Retina (tissue), 1 donor: ENCODE measurements around the gene CABLES2.

Experiments
- DNase-seq: peaks from one replicate; pipeline ENCODE4 v3.0.0-alpha.2; 2016

The CABLES2 gene

DNA sequence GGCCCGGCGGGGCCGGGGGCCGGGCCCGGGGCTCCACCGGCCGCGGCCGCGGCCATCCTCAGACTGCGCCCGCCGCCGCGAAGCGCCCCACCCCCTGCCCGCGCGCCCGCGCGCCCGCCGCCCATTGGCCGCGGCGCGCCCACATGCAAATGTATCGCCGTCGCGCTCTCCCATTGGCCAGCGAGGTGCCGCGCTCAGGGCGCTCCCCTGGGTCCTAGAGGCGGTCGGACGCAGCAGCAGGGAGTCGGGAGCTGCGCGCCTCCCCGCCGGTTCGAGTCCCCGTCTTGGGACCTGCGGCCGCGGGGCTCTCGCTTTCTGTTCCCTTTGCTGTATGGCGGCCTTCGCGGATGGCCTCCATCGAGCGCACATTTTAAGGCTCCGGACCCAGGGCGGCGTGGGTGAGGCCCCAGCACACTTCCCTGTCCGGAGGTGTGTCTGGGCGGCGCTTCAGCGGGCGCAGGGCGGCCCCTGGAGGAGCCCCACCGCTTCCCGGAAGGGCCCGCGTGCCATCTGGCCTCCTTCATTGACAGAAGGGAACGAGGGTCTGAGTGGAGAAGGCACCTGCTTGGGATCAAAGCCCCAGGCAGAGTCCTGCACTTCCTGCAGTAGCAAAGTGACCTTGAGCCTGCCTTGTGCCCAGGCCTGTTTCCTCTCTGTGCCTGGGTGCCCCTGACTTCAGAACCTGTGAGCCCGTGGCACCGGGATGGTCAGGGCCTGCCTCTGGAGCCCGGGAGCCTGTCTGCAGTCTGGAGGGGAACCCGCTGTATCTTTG is at the start of gene CABLES2:
TSS of gene CABLES2 (minus strand) at position 65 of the 772 bp plus-strand sequence. CDS start at position 56, 9 bp downstream.
- peak; percentile 91 for DNase-seq

DNA sequence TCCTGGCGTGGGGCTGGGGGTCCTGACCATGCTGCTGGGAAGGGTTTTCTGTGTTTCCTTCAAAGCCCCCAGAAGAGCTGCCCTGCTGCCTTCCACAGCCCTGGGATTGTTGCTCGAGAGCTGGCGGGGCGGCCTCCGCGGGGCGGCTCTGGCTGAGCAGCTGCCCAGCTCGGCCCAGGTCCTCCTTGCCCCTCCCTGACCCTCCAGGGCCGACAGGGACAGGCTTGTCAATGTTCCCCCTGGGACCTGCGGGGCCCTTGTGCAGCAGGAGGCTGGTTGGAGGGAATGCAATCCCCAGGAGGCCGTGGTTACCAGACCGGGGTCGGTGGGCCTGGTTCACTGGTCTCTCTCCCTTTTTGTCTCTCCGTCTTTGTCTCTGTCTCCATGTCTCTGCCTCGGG is 48.8 kb upstream of the CABLES2 start:
- no peak for DNase-seq

GRCh38 chr20:62454904-62455636 is 48.0 kb upstream of the CABLES2 start:
- no peak for DNase-seq

GRCh38 chr20:62453186-62453808 is 46.2 kb upstream of the CABLES2 start:
- no peak for DNase-seq

GRCh38 chr20:62452475-62453095 is 45.5 kb upstream of the CABLES2 start:
- DNase-seq, result no peak

- DNase-seq, result no peak
These were observed 44.9 kb upstream of the CABLES2 start for GRCh38 chr20:62451970-62452369.

DNA sequence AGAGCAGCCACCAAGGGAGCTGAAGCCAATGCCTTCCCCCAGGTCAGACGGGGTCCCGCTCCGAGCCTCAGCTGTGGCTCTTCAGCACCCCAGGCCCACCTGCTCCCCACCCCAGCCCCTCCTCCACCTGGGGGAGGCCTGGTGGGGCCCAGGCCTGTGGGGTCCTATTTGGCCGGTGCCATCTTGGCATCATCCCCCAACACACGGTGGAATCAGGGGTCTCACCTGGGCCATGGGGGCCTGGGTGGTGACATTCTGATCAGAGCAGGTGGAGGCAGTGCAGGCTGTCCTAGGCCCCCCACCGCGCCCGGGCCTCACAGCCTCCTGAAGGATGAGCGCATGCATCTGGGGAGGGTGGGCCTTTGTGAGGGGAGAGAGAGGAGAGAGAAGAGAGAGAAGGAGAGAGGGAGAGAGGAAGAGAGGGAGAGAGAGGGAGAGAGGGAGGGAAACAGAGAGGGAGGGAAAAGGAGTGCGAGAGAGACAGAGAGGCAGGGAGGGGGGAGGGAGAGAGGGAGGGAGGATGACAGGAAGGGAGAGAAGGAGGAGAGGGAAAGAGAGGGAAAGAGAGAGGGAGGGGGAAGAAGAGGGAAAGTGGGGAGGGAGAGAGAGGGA is 44.2 kb upstream of the CABLES2 start:
- no peak for DNase-seq

DNA sequence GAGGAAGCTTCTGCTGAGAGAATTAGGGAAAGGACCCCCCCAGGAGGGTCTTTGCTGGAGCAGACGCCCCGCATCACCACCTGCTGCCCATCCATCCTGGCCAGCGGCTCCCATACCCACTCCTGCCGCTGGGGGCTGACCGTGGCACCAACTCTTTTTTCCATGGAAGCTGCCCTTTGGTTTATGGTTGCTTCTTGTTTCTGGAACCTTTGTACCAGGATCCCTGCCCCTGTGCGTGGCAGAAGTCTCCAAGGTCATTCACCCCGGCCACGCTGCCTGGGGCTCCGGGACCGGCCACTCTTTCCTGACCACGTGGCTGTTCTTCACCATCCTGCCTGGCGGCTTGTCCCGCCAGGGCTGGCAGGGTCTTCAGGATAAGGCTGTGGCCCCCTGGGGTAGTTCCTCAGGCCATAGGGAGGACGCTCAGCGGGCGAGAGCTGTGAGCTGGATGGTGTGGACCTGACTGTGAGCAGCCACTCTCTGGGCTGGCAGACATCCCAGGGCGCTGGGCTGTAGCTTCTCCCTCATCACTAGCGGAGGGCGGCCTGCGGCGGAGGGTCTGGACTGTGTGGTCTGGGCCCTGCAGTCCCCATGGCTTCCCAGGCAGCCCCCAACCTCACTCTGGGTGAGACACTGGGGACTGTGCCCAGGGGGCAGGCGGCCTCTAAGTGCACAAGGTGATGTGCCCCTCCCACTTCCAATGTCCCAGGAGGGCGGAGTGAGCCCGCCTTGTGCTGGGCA is 43.0 kb upstream of the CABLES2 start:
- no peak for DNase-seq

DNA sequence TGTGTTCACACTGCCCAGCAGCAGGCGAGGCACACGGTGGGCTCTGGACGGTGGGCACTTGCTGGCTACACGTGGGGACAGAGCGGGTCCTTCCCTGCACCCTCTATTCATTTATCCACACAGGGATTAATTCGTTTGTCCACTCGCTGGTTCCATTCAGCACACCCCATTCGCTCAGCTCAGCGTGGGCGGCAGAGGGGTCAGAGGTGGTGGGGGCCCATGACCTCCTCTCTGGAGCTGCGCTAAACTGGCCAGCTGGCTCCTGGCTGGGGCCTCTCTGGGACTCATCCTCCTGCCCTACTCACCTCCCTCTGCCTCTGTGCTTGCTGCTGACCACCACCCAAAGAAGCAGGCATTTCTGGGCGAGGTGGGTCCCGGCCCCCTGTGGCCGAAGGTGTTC is 41.7 kb upstream of the CABLES2 start:
- DNase-seq, result no peak

GRCh38 chr20:62448038-62448437 is 41.0 kb upstream of the CABLES2 start:
- DNase-seq, result no peak

DNA sequence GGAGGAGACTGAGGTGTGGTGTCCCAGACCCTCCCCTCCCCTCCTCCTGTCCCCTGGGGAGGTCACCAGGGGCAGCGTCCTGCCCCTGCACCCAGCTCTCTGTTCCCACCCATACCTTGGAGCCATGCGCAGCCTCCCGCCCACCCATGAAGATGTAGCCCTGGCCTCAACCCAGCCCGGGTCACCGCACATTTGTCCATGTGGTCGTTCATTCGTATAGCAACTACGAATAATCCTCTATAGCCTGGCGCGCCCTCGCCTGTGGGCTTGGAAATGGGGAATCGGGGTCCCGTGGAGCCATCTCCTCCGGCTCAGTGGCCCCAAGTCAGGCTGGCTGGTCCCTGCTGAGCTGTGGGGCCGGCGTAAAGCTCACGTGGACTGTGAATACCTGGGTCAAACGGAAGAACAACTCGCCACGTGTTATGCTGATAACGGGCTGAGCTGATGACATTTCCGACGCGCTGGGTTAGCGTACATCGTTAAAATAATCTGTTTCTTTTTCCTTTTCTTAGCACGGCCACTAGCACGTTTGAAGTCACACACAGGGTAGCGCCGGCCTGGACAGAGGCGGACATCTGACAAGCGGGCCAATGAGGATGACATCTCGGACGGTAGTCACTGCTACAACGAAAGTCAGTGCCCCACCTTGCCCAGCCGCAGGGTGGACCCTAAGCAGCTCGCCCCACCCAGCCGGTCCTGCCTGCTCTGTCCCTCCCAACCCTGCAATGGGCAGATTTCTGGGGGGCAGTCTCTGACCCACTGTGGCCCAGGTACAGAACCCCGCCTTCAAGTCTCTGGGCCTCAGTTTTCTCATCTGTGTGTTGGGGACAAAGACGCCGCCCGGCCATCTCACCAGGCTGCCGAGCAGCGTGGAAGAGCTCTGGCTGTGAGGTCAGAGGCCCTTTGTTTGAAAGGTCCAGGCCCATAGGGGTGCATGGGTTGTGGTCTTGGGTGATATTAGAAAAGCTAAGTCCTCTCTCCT is 40.1 kb upstream of the CABLES2 start:
- peak; percentile 63 for DNase-seq

DNA sequence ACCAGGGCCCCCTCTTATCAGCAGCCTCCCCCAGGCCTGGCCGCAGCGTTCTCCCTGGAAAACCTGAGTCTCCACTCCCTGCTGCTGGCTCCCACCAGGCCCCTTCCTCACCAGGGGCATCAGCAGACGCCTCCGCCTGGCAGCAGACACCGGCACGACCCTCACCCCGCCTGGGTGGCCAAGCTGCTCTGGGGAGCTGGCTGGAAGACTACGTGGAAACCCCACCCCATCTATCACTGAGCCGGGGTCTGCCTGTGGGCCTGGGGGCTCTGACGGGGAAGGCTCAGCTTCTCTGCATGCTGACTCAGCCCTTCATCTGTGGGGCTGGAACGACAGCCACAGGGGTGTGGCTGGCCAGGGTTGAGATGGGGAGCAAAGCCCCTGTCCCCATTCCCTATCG is 39.4 kb upstream of the CABLES2 start:
- no peak for DNase-seq

DNA sequence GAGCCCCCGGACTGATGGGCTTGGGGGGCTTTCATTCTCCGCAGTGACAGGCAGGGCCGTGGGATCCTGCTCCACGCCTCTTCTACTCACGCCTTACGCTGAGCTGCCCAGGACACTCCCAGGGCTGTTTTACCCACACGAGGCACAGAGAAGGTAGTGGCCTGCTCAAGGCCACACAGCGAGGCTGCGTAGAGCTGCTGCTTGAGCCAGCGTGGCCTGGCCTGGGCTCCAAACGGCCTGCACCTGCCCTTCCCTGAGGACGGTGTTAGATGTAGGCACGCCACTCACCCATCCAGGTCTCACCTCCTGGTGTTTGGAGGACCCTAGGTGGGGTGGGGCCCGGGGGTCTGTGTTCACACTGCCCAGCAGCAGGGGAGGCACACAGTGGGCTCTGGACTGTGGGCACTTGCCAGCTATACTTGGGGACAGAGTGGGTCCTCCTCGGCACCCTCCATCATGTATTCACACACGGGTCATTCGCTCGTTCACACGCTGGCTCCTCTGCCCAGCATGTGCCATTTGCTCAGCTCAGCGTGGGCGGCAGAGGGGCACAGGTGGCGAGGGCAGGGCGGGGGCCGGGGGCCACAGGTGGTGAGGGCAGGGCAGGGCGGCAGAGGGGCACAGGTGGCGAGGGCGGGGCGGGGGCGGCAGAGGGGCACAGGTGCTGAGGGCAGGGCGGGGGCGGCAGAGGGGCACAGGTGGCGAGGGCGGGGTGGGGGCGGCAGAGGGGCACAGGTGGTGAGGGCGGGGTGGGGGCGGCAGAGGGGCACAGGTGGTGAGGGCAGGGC is 38.7 kb upstream of the CABLES2 start:
- DNase-seq, result no peak

- no peak for DNase-seq
These were observed 37.2 kb upstream of the CABLES2 start for GRCh38 chr20:62444286-62444685.

DNA sequence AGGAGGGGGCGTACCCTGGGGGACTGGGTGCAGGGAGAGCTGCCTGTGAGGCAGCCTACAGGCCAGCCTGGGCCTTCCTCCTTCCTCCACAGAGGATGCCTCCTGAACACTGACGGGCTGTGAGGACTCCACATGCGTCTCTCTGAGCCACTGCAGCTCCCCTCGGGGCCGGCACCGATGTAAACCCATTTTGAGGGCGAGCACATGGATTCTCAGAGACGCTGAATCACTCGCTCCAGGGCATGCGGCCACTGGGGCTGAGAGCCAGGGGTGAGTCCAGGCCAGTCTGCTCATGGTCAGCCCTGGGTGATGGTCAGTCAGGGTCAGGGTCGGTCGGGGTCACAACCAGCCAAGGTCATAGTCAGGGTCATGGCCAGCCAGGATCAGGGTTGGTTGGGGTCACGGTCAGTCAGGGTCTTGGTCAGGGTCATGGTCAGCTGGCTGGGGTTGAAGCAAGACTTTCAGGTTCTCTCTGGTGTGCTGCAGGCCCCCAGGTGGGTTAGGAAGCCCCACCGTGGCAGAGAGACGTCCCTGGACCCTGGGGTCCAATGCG is 35.0 kb upstream of the CABLES2 start:
- no peak for DNase-seq

- no peak for DNase-seq
These were observed 32.1 kb upstream of the CABLES2 start for GRCh38 chr20:62439218-62439617.

GRCh38 chr20:62437927-62438326 is 30.8 kb upstream of the CABLES2 start:
- DNase-seq, result no peak

DNA sequence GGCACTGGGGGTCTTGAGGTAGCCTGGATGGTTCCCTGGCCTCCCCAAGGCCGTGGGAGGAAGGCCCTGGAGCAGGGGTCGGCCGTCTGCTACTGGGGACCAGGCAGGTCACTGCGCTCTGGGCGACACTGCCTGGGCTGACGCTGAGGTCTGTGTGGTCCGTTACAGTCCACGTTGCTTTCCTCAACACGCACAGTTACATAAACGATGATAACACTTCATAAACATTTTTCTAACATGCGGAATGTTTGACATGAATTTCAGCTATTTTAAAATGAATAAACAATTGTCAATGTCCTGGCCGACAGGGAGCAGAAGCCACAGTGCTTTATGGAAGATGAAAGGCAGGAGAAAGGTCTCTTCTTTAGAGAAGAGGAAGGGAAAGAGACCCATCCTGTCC is 30.4 kb upstream of the CABLES2 start:
- no peak for DNase-seq

GRCh38 chr20:62436692-62437091 is 29.6 kb upstream of the CABLES2 start:
- no peak for DNase-seq
